ENCODE data around the gene GLDC.

- TF ChIP-seq CTCF (IDR thresholded peaks at IDR 0.05) (no peak), EP300 (IDR thresholded peaks at IDR 0.05) (no peak), POLR2A (IDR thresholded peaks at IDR 0.05) (no peak)
Measured at GRCh38 chr9:6655036-6655435, 9.5 kb upstream of the GLDC start.

Measured in ovary (tissue), 3 donors.